Caco-2 (cell line): Measurements from ENCODE around the gene NRXN3. TPM values are rescaled to one million over a fixed set of nuclear protein-coding genes. Genes with fewer than 3 reads are reported as not detected.

Experiments used
- BruUV-seq: library from RNA; stranded (reverse); fragments of 400-500 nt; replicated peaks from 2 replicates; lab custom pipeline; 2021; lab: Mats Ljungman, UMichigan
- CTCF ChIA-PET: fragments of 300-600 bp; sonication (Branson Sonifier 250); formaldehyde crosslinking; loops from one replicate; lab custom pipeline; 2022; ENCODE audit warnings: antibody characterized with exemption; lab: Charles Lee
- POLR2A ChIA-PET: fragments of 300-600 bp; sonication (Branson Sonifier 250); formaldehyde crosslinking; loops from one replicate; lab custom pipeline; 2022; ENCODE audit warnings: antibody characterized with exemption; lab: Charles Lee
- DNase-seq, 2 experiments: peaks; one replicate each; pipeline versions ENCODE4 v3.0.0 to v3.0.0-alpha.2; 2020 to 2022
- H3K27me3 ChIP-seq: replicated peaks from 2 replicates; pipeline ENCODE4 v1.6.0; 2011; ENCODE audit warnings: low read length; ENCODE audit not compliant: control insufficient read depth, insufficient read depth
- H3K36me3 ChIP-seq: 2 replicates; pipeline ENCODE4 v1.5.1; 2011; ENCODE audit warnings: low read length; ENCODE audit not compliant: control insufficient read depth, insufficient read depth
- H3K4me1 ChIP-seq: fragments of 250-450 bp; sonication (Bioruptor Pico); 2 replicates; pipeline ENCODE4 v1.5.1; 2020; ENCODE audit warnings: mild to moderate bottlenecking
- H3K4me3 ChIP-seq: 2 replicates; pipeline ENCODE4 v1.5.1; 2011; ENCODE audit warnings: low read depth, mild to moderate bottlenecking, control low read depth, low read length
- H3K9me3 ChIP-seq: fragments of 250-450 bp; sonication (Bioruptor Pico); 2 replicates; pipeline ENCODE4 v1.5.1; 2020; ENCODE audit warnings: mild to moderate bottlenecking, moderate library complexity
- H3K27ac Mint-ChIP-seq: one replicate; pipeline ENCODE4 v1.8.0; 2022; ENCODE audit warnings: mixed read lengths; ENCODE audit not compliant: unreplicated experiment
- H3K27me3 Mint-ChIP-seq: one replicate; pipeline ENCODE4 v1.8.0; 2022; ENCODE audit warnings: mixed read lengths; ENCODE audit not compliant: insufficient read depth, unreplicated experiment
- H3K36me3 Mint-ChIP-seq: one replicate; pipeline ENCODE4 v1.8.0; 2022; ENCODE audit warnings: mild to moderate bottlenecking, mixed read lengths; ENCODE audit not compliant: insufficient read depth, unreplicated experiment
- H3K4me1 Mint-ChIP-seq: one replicate; pipeline ENCODE4 v1.8.0; 2022; ENCODE audit warnings: low read depth, mixed read lengths; ENCODE audit not compliant: unreplicated experiment
- H3K4me3 Mint-ChIP-seq: one replicate; pipeline ENCODE4 v1.8.0; 2022; ENCODE audit warnings: mild to moderate bottlenecking, moderate library complexity, mixed read lengths; ENCODE audit not compliant: unreplicated experiment
- H3K9me3 Mint-ChIP-seq: one replicate; pipeline ENCODE4 v1.8.0; 2022; ENCODE audit warnings: mixed read lengths; ENCODE audit not compliant: unreplicated experiment
- CTCF ChIP-seq, 2 experiments: fragments of 200-600 bp in 1 of 2; IDR thresholded peaks; 1 replicate in 1 of 2; 2 replicates in 1 of 2; pipeline versions ENCODE4 v1.5.1 to v1.8.0; 2011 to 2022; ENCODE audit warnings: antibody characterized with exemption in 1 of 2, control low read depth in 1 of 2, inconsistent platforms in 1 of 2, low read depth in 1 of 2, low read length in 1 of 2, mild to moderate bottlenecking in 1 of 2, moderate library complexity in 1 of 2; ENCODE audit not compliant: insufficient read depth in 1 of 2, severe bottlenecking in 1 of 2, unreplicated experiment in 1 of 2
- intact Hi-C: fragments of 100-400 bp; cut with micrococcal nuclease; formaldehyde crosslinking; loops from one replicate; pipeline ENCODE4 v1.10.0; 2022; ENCODE audit not compliant: unreplicated experiment
- total RNA-seq: library from RNA; stranded (reverse); gene quantifications from 2 replicates; pipeline ENCODE4 v1.2.3, GENCODE V29; 2022

Gene NRXN3
- total RNA-seq, 1 experiment from 2014 or later, result 12.4 TPM

DNA sequence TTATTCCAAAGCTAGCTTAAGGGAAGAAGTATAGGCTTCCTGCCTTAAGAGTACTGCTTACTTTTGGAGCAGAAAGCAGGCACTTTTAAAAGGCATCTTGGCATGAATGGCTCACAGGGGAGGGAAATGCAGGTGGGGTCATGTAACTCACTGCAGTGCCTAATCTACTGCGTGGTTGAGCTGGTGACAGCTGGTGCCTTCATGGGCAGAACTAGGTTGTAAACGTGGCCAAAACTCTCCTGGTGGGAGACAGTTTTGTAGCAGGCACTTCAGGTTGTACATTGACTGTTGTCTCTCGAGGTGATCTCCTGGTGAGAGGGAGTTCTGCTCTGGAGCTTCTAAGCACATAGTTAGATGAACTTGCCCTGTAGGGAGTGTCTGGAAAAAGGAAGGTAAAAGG lies 1078.6 kb downstream of the NRXN3 start:
- H3K4me1 ChIP-seq, result peaks cover 2% of the 10 kb centered on the region
- H3K36me3 Mint-ChIP-seq, result no peaks in the 10 kb centered on the region
- DNase-seq, result no peak
- H3K9me3 ChIP-seq, result no peaks in the 10 kb centered on the region
- no TSS peak for BruUV-seq
- POLR2A ChIA-PET, result no interaction called here
- H3K4me3 ChIP-seq, result no peak overlapping the region
- H3K27ac Mint-ChIP-seq, result no peak overlapping the region
- H3K36me3 ChIP-seq, result no peaks in the 10 kb centered on the region
- H3K27me3 ChIP-seq, result no peaks in the 10 kb centered on the region
- intact Hi-C loops, result no loop called here
- no peak overlapping the region for H3K4me3 Mint-ChIP-seq
- TF ChIP-seq CTCF (IDR thresholded peaks at IDR 0.05; ENCODE audit: insufficient read depth in 1 of 2, low read depth in 1 of 2, low read length in 1 of 2, severe bottlenecking in 1 of 2, unreplicated experiment in 1 of 2), result no peak
- peaks cover 9% of the 10 kb centered on the region for H3K27me3 Mint-ChIP-seq
- H3K4me1 Mint-ChIP-seq, result no peaks in the 10 kb centered on the region
- no peaks in the 10 kb centered on the region for H3K9me3 Mint-ChIP-seq
- CTCF ChIA-PET, result no interaction called here

DNA sequence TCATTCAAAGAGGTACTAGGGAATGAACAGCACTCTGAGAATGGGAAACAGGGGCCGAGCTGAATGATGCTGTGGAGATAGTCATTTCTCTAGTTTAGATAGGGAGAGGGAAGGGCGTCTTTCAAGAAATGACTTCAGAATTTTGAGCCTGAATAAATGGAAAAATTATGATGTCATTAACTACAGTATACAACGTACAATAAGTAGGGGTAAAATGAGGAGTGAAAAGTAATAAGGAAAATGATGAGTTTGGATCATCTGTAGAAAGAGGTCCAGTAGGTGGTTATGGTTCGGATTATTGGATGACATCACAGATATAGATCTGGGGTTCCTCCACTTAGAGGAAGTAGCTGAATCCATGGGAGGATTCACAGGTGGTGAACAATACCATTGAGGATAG lies 1081.1 kb downstream of the NRXN3 start:
- no peak overlapping the region for H3K4me3 ChIP-seq
- BruUV-seq, result no TSS peak
- TF ChIP-seq CTCF (IDR thresholded peaks at IDR 0.05; ENCODE audit: insufficient read depth in 1 of 2, low read depth in 1 of 2, low read length in 1 of 2, severe bottlenecking in 1 of 2, unreplicated experiment in 1 of 2), result no peak
- no peaks in the 10 kb centered on the region for H3K27me3 ChIP-seq
- DNase-seq, result no peak
- Mint-ChIP-seq H3K36me3 (no peaks in the 10 kb centered on the region), H3K4me3 (no peak overlapping the region), H3K4me1 (peaks cover 11% of the 10 kb centered on the region), H3K27ac (no peak overlapping the region), H3K9me3 (no peaks in the 10 kb centered on the region), H3K27me3 (peaks cover 7% of the 10 kb centered on the region)
- intact Hi-C loops, result no loop called here
- no peaks in the 10 kb centered on the region for H3K36me3 ChIP-seq
- H3K9me3 ChIP-seq, result no peaks in the 10 kb centered on the region
- peaks cover 12% of the 10 kb centered on the region for H3K4me1 ChIP-seq
- POLR2A ChIA-PET, result no interaction called here
- CTCF ChIA-PET, result no interaction called here

DNA sequence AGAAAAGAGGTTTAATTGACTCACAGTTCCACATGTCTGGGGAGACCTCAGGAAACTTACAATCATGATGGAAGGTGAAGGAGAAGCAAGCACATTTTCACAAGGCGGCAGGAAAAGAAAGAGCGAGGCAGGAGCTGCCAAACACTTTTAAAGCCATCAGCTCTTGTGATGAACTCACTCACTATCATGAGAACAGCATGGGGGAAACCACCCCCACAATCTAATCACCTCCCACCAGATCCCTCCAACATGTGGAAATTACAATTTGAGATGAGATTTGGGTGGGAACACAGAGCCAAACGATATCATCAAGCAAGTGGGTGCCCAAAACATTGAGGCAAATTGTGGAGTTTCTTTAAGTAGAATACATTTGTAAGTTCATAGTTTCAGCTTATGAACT lies 1083.4 kb downstream of the NRXN3 start:
- Histone ChIP-seq H3K36me3 (no peaks in the 10 kb centered on the region), H3K9me3 (no peaks in the 10 kb centered on the region), H3K27me3 (no peaks in the 10 kb centered on the region), H3K4me1 (peaks cover 12% of the 10 kb centered on the region), H3K4me3 (no peak overlapping the region)
- Mint-ChIP-seq H3K4me1 (peaks cover 11% of the 10 kb centered on the region), H3K36me3 (no peaks in the 10 kb centered on the region), H3K27ac (no peak overlapping the region), H3K4me3 (no peak overlapping the region), H3K27me3 (peaks cover 7% of the 10 kb centered on the region), H3K9me3 (no peaks in the 10 kb centered on the region)
- no peak for DNase-seq
- no TSS peak for BruUV-seq
- ChIA-PET CTCF (no interaction called here), POLR2A (no interaction called here)
- intact Hi-C loops, result no loop called here
- no peak for TF ChIP-seq CTCF (IDR thresholded peaks at IDR 0.05; ENCODE audit: insufficient read depth in 1 of 2, low read depth in 1 of 2, low read length in 1 of 2, severe bottlenecking in 1 of 2, unreplicated experiment in 1 of 2)
